Esophagus muscularis mucosa (tissue), 3 donors: ENCODE data around the gene SIPA1L3.

ENCODE experiments used
- POLR2A ChIP-seq: fragments of 450-650 bp; IDR thresholded peaks from one replicate; pipeline ENCODE4 v1.6.1; 2017; ENCODE audit warnings: antibody characterized with exemption, moderate library complexity, mild to moderate bottlenecking, low read depth
- TF ChIP-seq, protein P1 (sequence below), 3 experiments: fragments of 200-600 bp in 2 of 3; fragments of 450-650 bp in 1 of 3; sonication (generic) in 2 of 3; IDR thresholded peaks; one replicate each; pipeline ENCODE4 v1.5.1; 2017 to 2019; ENCODE audit warnings: antibody characterized with exemption in 3 of 3, mild to moderate bottlenecking in 2 of 3, moderate library complexity in 1 of 3

DNA sequence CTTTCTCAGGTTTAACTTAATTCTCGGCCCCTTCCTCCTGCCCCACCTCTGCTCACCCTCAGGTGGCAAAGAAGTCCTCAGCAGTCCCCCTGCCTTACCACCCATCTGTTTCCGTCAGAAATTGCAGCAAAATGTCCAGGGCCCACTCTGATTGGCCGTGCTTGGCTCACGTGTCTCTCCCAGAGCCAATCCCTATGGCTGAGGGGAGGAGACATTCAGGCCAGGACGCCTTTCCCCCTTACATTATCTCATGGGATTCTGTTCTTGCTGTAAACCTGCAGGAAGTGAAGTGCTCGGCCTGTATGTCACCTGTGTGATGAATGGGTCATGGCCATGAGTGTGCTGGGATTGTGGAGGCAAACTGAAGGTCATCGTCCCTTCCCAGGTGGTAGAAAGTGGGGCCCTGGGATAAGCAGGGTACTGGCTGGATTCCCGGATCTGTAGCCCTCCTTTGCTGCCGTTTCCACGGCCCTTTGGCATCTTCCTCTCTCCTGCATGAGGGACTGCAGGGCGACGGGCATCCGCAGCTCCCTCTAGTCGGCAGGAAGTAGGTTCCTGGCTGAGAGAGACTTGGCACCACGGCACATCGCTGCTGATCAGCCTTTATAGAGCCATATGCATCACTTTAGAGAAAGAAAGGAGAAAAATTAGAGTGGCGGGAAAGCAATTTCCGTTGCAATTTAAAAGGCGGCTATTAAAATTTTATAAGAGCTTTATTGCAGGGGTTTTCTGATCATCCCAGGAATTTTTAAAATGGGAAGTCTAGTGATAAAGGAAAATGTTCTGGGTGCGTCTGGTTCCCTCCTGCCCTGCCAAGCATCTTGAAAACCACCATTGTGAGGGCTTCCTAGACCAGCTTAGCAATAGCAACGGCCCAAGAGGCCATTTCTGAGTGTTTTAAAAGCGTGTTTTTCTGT is 118.2 kb downstream of the SIPA1L3 start:
- no peak for TF ChIP-seq POLR2A
- TF ChIP-seq, protein P1, sequence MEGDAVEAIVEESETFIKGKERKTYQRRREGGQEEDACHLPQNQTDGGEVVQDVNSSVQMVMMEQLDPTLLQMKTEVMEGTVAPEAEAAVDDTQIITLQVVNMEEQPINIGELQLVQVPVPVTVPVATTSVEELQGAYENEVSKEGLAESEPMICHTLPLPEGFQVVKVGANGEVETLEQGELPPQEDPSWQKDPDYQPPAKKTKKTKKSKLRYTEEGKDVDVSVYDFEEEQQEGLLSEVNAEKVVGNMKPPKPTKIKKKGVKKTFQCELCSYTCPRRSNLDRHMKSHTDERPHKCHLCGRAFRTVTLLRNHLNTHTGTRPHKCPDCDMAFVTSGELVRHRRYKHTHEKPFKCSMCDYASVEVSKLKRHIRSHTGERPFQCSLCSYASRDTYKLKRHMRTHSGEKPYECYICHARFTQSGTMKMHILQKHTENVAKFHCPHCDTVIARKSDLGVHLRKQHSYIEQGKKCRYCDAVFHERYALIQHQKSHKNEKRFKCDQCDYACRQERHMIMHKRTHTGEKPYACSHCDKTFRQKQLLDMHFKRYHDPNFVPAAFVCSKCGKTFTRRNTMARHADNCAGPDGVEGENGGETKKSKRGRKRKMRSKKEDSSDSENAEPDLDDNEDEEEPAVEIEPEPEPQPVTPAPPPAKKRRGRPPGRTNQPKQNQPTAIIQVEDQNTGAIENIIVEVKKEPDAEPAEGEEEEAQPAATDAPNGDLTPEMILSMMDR (IDR thresholded peaks at IDR 0.05), result no peak
